ENCODE measurements around the gene PTPRK.

Gene PTPRK

DNA sequence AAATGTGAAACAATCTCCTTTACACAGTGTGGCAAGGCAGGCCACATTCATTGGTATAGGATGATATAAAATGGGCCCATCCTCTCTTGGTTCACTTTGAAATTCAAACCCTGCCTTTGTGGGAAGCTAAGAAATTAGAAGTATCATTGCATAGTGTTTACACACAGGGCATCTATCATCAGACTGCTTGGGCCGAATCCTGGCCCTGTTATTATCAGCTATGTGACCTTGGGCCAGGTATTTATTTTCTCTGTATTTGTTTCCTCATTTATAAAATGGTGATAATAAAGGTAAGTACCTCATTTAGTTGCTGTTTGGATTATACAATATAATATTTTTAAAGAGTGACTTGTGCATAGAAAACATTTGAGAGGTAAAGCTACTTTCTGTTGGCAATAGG lies 45.5 kb downstream of the PTPRK start:
- H3K9me3 ChIP-seq (ENCODE audit: low read length), result no peaks in the 10 kb centered on the region
- TF ChIP-seq EZH2 (IDR thresholded peaks at IDR 0.05; ENCODE audit: borderline replicate concordance, low read length), result no peak
- TF ChIP-seq, protein P1, sequence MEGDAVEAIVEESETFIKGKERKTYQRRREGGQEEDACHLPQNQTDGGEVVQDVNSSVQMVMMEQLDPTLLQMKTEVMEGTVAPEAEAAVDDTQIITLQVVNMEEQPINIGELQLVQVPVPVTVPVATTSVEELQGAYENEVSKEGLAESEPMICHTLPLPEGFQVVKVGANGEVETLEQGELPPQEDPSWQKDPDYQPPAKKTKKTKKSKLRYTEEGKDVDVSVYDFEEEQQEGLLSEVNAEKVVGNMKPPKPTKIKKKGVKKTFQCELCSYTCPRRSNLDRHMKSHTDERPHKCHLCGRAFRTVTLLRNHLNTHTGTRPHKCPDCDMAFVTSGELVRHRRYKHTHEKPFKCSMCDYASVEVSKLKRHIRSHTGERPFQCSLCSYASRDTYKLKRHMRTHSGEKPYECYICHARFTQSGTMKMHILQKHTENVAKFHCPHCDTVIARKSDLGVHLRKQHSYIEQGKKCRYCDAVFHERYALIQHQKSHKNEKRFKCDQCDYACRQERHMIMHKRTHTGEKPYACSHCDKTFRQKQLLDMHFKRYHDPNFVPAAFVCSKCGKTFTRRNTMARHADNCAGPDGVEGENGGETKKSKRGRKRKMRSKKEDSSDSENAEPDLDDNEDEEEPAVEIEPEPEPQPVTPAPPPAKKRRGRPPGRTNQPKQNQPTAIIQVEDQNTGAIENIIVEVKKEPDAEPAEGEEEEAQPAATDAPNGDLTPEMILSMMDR (IDR thresholded peaks at IDR 0.05; ENCODE audit: low read length), result no peak
- H3K36me3 ChIP-seq (ENCODE audit: insufficient read depth, low read length), result no peaks in the 10 kb centered on the region
- no peaks in the 10 kb centered on the region for H3K4me1 ChIP-seq (ENCODE audit: insufficient read depth, low read length, severe bottlenecking)
- H3K4me2 ChIP-seq (ENCODE audit: low read length), result no peak overlapping the region
- no peaks in the 10 kb centered on the region for H4K20me1 ChIP-seq (ENCODE audit: insufficient read depth, low read length)
- no peak overlapping the region for H2AFZ ChIP-seq (ENCODE audit: low read length)
- H3F3A ChIP-seq (ENCODE audit: insufficient read depth, low read length), result no peaks in the 10 kb centered on the region
- H3K79me2 ChIP-seq (ENCODE audit: insufficient read depth, low read length), result no peaks in the 10 kb centered on the region
- H3K27me3 ChIP-seq (ENCODE audit: insufficient read depth, low read length), result no peaks in the 10 kb centered on the region
- H3K9me2 ChIP-seq (ENCODE audit: low read depth, low read length), result no peaks in the 10 kb centered on the region
- H3K9ac ChIP-seq (ENCODE audit: low read length), result no peak overlapping the region
- no peak overlapping the region for H3K4me3 ChIP-seq (ENCODE audit: low read depth, low read length, poor library complexity, severe bottlenecking)
- H3K27ac ChIP-seq (ENCODE audit: low read depth, low read length, poor library complexity, severe bottlenecking), result no peak overlapping the region

DNA sequence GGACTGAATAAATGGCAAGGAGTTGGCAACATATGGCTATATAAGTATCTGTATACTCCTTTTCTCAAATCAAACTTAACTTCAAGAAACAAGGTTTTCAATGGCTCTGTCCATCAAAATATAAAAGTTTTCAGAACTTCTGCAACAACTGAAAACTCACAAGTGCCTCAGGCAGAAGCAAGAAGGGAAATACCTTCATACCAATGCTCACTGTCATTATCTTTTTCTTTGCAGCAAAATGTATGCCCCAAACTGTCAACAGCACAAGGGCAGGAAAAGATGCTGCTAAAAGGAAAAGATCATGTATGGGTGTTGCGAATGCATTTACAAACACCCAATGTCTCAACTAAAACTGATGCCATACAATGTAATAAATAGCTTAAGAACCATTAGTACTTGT lies 45.9 kb downstream of the PTPRK start:
- Histone ChIP-seq H3K27ac (ENCODE audit: low read depth, low read length, poor library complexity, severe bottlenecking) (no peak overlapping the region), H3K4me1 (ENCODE audit: insufficient read depth, low read length, severe bottlenecking) (no peaks in the 10 kb centered on the region), H3K9me2 (ENCODE audit: low read depth, low read length) (no peaks in the 10 kb centered on the region), H3K4me2 (ENCODE audit: low read length) (no peak overlapping the region), H4K20me1 (ENCODE audit: insufficient read depth, low read length) (no peaks in the 10 kb centered on the region), H3K4me3 (ENCODE audit: low read depth, low read length, poor library complexity, severe bottlenecking) (no peak overlapping the region), H3F3A (ENCODE audit: insufficient read depth, low read length) (no peaks in the 10 kb centered on the region), H3K79me2 (ENCODE audit: insufficient read depth, low read length) (no peaks in the 10 kb centered on the region), H3K27me3 (ENCODE audit: insufficient read depth, low read length) (no peaks in the 10 kb centered on the region), H3K9me3 (ENCODE audit: low read length) (no peaks in the 10 kb centered on the region), H2AFZ (ENCODE audit: low read length) (no peak overlapping the region), H3K9ac (ENCODE audit: low read length) (no peak overlapping the region), H3K36me3 (ENCODE audit: insufficient read depth, low read length) (no peaks in the 10 kb centered on the region)
- TF ChIP-seq, protein P1 (IDR thresholded peaks at IDR 0.05; ENCODE audit: low read length), result no peak
- no peak for TF ChIP-seq EZH2 (IDR thresholded peaks at IDR 0.05; ENCODE audit: borderline replicate concordance, low read length)

DNA sequence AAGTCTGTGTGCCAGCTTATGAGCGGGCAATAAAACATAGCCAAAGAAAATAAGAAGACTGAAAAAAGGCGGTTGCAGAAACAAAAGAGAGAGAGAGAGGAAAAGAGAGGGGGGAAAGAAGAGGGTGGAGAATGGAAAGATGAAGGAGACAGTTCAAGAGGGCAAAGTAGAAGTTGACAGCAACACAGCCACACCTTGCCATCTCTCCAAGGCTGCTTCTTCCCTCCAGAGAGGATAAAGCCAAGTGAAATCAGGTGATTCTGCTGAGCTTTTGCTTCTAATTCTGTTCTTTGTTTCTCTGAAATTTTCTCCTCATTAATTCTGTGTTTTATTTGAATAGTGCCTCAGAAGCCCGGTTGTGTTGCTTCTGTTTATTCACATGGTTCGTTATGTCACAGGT lies 48.5 kb downstream of the PTPRK start:
- Histone ChIP-seq H3K27ac (ENCODE audit: low read depth, low read length, poor library complexity, severe bottlenecking) (no peak overlapping the region), H3F3A (ENCODE audit: insufficient read depth, low read length) (no peaks in the 10 kb centered on the region), H3K9me2 (ENCODE audit: low read depth, low read length) (no peaks in the 10 kb centered on the region), H3K79me2 (ENCODE audit: insufficient read depth, low read length) (no peaks in the 10 kb centered on the region), H4K20me1 (ENCODE audit: insufficient read depth, low read length) (no peaks in the 10 kb centered on the region), H2AFZ (ENCODE audit: low read length) (no peak overlapping the region), H3K4me2 (ENCODE audit: low read length) (no peak overlapping the region), H3K4me3 (ENCODE audit: low read depth, low read length, poor library complexity, severe bottlenecking) (no peak overlapping the region), H3K4me1 (ENCODE audit: insufficient read depth, low read length, severe bottlenecking) (no peaks in the 10 kb centered on the region), H3K9me3 (ENCODE audit: low read length) (no peaks in the 10 kb centered on the region), H3K27me3 (ENCODE audit: insufficient read depth, low read length) (no peaks in the 10 kb centered on the region), H3K9ac (ENCODE audit: low read length) (no peak overlapping the region), H3K36me3 (ENCODE audit: insufficient read depth, low read length) (no peaks in the 10 kb centered on the region)
- TF ChIP-seq, protein P1 (IDR thresholded peaks at IDR 0.05; ENCODE audit: low read length), result no peak
- TF ChIP-seq EZH2 (IDR thresholded peaks at IDR 0.05; ENCODE audit: borderline replicate concordance, low read length), result no peak
